ENCODE data around the gene CCDC117.
"Not testable (repeated sequence)": the region's sequence is repeated elsewhere in the genome, so short reads cannot be mapped to it uniquely, and the experiment has no call there.

The CCDC117 gene

DNA sequence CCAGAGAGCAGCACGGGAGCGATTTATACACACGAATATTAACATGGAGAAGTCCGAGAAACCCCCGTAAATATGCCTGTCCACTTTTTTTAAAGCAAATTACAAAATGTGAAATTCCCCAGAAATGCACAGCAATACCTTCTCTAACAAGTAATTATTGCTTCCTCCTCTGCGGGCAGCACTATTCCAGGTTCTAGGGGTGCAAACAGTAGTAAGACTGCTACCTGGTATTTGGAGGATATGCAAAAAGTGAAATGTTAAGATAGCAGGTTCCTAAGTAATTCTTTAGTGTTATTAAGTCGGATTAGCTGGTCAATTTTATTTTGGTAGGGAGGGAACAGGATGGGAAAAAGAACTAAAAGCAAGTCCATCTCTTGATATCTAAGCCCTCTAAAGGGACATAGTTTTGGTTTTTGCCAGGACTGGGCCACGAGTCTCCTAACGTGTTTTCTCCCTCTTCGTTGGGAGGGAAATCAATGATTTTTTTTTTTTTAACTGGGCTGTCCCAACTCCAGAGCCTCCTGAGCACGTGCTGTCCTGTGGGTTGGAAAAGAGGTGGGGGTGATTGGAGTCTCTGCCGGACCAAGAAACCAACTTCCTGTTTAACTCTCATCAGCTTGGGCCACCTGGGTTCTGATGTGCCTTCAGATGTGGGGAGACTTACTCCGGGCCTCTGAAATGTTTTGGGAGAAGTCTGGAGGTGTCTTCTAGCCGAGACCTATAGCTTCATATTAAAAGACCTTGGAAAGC is 29.5 kb downstream of the CCDC117 start:
- DNase-seq: peak in 1 of 2 donors; percentile 29

DNA sequence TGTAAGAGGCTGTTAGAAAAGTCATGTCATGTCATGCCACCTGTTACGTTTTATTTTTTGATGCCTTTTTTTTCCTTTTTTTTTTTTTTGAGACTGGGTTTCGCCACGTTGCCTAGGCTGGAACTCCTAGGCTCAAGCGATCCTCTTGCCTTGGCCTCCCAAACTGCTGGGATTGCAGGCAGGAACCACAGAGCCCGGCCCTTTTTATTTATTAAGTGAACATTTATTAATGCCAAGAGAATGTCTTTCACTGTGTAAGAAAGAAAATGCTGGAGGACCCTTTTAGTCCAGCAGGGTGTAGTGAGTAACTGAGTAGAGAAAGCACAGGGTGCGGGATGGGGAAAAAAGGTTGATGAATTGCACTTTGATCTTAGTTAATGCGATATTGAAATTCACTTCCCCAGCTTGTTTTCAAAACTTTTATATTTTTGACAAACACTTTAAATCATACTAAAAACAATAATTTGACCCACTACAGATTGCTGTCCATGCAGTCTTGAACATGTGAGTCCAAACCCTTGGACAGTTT is 30.2 kb downstream of the CCDC117 start:
- DNase-seq: no peak

DNA sequence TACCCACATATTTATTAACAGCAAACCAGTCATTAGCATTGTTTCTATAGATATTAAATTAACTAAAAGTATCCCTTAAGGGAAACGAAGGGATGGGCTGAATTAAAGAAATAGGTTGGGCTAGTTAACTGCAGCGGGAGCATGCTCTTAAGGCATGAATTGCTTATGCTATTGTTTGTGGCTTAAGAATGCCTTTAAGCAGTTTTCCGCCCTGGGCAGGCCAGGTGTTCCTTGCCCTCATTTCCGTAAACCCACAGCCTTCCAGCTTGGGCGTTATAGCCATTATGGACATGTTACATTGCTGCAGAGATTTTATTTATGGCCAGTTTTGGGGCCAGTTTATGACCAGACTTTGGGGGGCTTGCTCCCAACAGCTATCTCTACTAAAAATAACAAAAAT is 32.9 kb downstream of the CCDC117 start:
- not testable (repeated sequence) for DNase-seq

DNA sequence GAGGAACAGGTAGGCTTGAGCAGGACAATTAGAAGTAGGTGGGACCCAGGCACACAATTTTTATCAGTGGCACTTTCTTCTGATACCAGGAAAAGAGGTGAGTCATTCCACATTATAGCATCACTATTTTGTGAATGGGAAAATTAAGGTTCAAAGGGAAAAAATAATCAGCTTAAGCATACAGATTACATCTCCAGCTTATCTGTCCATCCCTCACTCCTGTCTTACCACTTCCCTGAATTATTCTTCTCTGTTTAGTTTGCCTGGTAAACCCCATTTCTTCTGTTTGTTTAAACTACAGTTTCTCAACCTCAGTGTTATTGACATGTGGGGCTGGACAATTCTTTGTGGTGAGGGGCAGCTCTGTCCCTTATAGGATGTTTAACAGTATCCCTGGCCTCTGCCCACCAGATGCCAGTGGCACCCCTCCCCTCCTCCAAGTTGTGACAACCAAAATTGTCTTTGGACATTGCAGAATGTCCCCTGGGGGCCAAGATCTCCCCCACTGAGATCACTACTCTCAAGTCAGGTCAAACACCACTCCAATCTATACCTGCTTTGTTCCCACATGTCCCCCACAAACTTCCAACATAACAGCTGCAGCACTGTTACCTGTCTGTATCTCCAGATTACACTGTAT is 36.3 kb downstream of the CCDC117 start:
- no peak for DNase-seq

DNA sequence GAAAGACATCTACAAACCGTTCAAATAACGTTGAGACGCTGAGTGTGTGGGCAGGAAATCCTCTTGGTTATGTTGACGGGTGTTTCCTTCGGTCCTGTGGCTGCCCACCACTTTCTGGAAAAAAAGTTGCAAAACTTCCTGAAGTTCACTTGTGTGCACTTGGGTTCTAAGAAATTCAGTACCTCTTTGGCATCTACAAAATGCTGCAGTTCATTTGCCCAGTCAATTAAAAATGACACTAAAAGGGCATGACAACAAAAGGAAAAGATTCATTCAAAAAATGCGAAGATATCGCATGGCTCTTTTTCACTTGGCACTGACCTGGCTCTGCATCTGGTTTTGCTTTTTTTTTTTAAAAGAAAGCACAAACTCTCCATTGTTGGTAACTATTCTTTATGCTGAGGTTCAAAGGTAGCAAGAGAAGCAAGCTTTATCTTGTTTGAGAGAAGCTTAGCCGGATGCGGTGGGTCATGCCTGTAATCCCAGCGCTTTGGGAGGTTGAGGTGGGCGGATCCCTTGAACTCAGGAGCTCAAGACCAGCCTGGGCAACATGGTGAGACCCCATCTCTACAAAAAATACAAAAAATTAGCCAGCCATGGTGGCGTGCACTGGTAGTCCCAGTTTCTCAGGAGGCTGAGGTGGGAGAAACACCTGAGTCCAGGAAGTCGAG is 38.5 kb downstream of the CCDC117 start:
- peak; percentile 84 to 96 for DNase-seq

DNA sequence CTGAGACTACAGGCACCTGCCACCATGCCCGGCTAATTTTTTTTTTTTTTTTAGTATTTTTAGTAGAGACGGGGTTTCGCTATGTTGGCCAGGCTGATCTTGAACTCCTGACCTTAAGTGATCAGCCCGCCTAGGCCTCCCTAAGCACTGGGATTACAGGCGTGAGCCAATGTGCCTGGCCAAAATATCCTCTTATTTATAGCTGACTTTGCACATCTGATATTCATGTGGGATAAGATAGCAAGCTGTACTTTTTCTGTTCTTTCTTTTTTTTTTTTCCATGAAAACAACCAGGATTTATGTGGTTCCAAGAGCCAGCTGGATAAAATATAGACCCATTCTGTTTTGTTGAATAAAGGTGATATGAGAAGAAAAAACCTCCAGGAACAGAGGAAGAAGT is 40.0 kb downstream of the CCDC117 start:
- no peak for DNase-seq

DNA sequence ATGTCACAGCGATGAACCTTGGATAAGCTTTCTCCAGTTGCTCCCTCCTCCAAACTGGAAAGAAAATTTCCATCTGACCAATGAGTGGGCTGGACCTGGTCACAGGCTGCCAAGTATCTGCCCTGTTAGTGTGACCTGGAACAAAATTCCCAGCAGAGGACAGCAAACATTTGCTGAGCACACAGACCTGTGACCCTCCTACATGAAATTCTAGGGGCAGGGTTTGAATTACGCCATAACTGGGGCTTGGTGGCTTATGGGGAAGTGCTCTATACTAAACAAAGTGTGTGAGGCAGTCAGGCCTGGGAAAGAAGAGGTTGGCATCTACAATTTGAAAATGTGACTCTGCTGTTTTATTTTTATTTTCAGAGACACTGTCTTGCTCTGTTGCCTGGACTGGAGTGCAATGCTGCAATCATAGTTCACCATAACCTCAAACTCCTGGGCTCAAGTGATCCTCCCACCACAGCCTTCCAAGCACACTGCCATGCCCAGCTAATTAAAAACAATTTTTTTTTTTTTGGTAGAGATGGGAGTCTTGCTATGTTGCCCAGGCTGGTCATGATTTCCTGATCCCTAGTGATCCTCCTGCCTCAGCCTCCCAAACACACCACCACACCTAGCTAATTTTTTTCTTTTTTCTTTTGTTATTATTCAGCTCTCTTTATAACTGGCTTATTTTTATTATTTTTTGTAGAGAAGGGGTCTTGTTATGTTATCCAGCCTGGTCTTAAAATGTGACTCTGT is 41.5 kb downstream of the CCDC117 start:
- peak; percentile 94 for DNase-seq

DNA sequence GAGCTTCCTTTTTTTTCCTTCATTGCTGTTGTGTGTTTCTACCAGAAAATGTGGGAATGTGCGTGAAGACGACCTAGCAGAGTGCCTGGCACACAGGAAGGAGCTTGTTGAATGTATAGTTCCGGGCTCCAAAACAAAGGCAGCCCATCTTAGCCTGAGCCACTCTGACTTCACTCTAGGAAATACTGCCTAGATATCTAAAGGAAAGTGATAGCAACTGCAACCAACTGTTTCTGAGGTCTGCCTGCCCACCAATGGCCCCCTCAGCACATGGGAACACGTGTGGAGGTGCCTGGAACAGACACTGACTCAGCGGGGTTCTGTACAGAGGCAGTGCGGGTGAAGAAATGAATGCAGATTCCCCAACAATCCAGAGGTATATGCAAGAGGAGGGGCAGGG is 42.6 kb downstream of the CCDC117 start:
- no peak for DNase-seq

DNA sequence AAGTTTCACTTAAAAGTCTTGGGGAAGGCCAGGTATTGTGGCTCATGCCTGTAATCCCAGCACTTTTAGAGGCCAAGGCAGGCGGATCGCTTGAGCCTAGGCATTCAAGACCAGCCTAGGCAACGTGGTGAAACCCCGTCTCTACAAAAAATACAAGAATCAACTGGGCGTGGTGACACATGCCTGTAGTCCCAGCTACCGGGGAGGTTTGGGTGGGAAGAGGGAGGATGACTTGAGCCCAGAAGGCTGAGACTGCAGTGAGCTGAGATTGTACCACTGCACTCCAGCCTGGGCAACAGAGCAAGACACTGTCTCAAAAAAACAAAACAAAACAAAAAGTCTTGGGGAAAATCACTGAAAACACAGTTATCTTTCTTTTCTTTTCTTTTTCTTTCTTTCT is 43.2 kb downstream of the CCDC117 start:
- no peak for DNase-seq

DNA sequence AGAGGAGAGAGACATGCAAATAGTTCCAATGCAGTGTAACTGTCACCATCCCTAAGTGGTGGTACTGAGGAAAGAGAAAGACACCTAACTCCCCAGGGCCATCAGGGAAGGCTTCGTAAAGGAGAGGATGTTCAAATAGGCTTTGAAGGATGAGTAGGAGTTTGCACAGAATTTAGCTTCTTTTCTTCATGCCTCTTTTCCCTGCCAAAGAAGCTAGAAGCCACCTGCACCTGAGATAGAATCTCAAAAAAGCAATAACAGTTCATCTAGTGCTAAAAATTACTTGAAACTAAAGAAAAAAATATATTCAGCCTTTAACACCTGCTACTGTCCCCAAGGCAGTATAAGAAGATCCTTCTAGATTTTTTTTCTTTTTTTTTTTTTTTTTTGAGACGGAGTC is 44.6 kb downstream of the CCDC117 start:
- DNase-seq: no peak

DNA sequence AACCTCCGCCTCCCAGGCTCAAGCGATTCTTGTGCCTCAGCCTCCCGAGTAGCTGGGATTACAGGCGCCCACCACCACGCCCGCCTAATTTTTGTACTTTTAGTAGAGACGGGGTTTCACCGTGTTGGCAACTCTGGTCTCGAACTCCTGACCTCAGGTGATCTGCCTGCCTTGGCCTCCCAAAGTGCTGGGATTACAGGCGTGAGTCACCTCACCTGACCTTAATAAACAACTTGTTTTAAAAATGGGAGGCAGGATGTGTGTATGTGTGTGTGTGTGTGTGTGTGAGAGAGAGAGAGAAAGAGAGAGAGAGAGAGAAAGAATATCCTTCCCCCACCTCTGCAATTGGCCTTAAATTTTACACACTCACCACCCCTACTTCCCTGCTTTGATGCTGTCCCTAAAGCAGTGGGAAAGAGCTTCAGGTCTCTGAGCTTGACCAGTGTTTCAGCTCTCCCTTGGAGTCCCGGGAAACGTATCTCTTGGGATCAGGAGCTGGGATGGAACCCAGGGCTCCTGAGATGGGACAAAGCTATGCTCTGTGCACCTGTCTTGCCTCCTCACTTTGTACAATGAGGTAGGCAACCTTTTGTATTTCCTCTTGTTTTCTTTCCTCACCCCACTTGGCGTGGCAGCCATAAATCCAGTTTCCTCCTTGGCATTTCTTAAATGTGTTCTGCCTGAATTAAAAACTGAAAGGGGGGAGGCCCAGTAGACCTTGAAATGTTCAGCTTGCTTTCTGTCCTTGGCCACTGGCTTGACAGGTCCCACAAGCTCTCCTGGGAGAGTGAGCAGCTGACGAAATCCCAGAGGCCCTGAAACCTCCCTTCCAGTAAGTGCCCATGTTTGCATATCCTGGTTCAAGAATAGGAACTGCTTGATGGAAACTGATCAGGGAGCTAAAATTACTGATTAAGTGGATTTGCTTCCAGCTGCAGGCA is 45.7 kb downstream of the CCDC117 start:
- DNase-seq: no peak

DNA sequence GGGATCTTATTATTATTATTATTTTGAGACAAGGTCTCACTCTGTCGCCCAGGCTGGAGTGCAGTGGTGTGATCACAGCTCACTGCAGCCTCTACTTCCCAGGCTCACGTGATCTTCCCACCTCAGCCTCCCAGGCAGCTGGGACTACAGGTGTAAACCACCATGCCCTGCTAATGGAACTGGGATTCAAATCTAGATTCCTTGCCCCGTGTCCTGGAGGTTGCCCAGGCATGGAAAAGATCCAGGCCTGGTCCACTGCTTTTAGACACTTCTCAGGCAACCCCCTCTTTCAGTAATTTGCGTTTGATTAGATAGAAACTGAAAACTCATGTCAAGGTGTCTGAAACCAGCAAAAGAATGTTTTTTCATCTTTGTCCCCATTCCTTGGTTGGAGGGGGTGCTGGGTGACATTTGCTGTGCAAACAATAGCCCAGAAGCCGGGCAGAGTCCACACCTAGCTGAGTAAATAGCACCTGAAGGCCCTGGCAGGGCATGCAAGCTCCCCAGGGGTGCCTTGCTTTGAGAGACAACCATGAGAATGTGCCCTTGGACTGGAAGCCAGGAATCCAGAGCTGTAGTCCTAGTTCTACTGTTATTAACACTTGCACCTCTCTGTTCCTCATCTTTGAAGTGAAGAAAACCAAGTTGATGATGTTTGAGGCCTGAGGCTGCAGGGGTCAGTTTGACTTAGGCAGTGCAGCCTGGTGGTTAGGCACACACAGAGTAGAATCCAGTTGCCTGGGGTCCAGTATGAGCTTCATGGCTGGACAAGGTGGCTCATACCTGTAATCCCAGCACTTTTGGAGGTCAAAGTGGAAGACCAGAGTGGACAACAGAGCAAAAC is 47.0 kb downstream of the CCDC117 start:
- no peak for DNase-seq

DNA sequence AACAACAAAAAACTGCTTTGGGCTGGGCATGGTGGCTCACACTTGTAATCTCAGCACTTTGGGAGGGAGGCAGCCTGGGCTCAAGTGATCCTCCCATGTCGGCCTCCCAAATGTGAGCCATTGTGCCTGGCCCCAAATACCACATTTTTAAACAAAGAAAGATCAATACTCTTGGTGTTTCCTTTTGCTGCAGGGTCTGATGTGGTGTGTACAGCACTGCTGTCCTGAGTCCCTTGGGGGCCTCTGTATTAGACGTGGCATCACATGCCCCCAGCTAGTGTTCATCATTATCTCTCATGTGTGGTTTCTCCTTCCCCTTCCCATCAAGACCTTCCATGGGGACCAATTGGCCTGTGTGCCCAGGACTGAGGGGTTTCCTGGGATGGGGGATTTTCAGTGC is 48.4 kb downstream of the CCDC117 start:
- DNase-seq: no peak

DNA sequence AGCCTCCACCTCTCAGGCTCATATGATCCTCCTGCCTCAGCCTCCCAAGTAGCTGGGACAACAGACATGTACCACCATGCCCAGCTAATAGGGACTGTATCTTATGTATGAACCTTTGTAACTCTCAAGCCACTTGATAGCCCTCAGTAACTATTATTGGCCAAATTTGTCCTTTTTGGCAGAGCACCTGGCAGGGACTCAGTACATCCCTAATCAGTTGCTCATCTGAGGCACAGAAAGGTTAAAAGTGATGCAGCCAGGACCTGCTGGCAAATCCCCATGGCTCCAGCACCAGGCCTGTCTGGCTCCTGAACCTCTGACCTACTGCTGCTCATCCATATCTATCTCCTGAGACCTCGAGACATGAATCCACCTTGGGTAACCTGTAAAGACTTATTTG is 49.0 kb downstream of the CCDC117 start:
- DNase-seq: no peak

DNA sequence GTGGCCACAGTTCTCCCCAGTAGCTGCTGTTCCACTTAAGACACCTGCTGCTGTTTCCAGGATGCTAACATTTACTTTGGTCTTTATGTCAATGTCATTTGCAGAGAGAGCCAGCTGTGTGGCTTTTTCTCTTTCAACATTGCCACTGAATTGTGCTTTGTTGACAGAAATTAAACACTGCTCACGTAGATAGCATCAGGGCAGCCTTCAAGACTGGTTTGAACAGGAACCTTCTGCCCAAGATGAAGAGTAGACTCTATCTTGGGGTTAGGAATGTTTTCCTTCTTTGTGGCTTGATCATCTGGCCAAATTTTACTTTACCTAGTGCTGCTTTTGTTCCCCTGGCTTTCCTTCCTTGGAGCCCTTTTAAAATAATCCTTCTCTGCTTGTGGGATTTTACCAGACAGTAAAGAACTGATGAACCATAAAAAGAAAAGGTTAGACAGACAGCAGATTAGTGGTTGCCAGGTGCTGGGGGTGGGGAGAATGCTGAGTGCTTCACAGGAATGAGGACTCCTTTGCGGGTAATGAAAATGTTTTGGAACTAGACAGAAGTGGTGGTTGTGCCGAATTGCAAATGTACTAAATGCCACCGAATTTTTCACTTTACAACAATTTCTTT is 50.5 kb downstream of the CCDC117 start:
- DNase-seq: no peak

DNA sequence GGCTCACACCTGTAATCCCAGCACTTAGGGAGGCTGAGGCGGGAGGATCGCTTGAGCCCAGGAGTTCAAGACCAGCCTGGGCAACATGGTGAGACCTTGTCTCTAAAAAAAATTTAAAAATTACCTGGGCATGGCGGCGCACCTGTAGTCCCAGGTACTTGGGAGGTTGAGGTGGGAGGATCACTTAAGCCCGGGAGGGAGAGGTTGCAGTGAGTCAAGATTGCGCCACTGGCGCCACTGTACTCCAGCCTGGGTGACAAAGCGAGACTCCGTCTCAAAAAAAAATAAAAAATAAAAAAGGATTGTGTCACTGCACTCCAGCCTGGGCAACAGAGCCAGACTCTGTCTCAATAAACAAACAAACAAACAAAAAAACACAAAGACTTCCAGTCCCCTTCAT is 52.0 kb downstream of the CCDC117 start:
- DNase-seq: not testable (repeated sequence)

DNA sequence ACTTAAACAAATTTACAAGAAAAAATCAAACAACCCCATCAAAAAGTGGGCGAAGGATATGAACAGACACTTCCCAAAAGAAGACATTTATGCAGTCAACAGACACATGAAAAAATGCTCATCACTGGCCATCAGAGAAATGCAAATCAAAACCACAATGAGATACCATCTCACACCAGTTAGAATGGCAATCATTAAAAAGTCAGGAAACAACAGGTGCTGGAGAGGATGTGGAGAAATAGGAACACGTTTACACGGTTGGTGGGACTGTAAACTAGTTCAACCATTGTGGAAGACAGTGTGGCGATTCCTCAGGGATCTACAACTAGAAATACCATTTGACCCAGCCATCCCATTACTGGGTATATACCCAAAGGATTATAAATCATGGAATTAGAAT is 53.9 kb downstream of the CCDC117 start:
- not testable (repeated sequence) for DNase-seq

DNA sequence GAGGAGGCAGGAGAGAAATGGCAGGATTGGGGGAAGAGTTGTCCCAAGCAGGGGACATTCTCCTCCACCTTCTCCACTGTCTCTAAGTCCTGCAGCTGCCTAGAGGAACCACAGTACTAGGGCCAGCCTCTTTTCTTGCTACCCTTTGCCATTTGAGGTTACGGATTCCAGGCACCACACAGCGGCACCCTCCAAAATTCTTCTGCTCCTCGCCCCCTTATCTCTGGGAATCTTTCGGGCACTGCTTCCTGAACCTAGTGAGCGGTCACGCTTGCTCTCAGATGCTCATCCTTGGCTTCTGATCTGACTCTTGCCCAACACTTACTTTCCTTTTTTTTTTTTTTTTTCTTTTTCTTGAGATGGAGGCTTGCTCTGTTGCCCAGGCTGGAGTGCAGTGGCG is 54.4 kb downstream of the CCDC117 start:
- DNase-seq: no peak

DNA sequence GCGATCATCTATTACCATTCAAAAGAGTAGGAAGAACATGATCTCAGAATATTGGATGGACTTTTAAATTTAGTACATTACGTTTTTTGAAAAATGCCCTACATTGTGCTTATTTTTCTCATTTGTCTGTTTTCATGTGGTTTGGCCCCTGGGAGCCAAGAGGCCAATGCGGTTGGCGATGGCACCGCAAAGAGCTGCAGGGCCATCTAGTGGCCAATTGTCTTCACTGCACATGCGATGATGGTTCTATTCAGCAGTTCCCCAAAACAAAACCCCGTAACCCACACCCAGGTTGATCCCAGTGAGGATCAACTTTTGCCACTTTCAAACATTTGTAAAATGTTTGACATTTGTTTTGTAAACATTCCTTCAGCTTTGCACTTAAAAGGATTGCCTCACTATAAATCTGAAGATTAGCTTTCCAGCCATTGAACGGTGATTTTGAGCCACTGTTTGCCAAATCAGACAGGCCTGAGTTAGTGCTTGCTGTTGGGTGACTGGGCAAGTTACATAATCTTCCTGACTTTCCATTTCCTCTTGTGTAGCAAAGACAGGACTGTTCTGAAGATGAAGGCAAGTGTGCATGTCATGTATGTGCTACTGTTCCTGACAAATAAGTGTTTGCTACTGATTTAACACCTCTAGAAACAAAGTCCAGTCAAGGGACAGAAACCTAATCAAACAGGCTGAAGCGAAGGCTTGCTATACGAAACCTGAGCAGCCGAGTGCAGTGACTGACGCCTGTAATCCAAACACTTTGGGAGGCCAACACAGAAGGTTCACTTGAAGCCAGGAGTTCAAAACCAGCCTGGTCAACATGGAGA is 57.1 kb downstream of the CCDC117 start:
- DNase-seq: peak; percentile 86 to 88
